Measurements from ENCODE around the gene EXOSC7. TPM values are rescaled to one million over a fixed set of nuclear protein-coding genes. Genes with fewer than 3 reads are reported as not detected.
A peak's percentile ranks its signal among the peaks of the same experiment; 100 is the strongest.

The EXOSC7 gene
- total RNA-seq, 1 donor from 2014 or later, result 36.7 TPM

- Mint-ChIP-seq H3K4me1 (ENCODE audit: unreplicated experiment) (peaks cover 20% of the 10 kb centered on the region), H3K27ac (ENCODE audit: unreplicated experiment) (no peak overlapping the region), H3K9me3 (ENCODE audit: unreplicated experiment) (no peaks in the 10 kb centered on the region), H3K27me3 (ENCODE audit: unreplicated experiment) (no peaks in the 10 kb centered on the region), H3K36me3 (ENCODE audit: unreplicated experiment) (peaks cover 33% of the 10 kb centered on the region), H3K4me3 (ENCODE audit: unreplicated experiment) (no peak overlapping the region)
- DNase-seq (ENCODE audit: extremely low spot score, unreplicated experiment), result no peak
- peak; percentile 52 for TF ChIP-seq CTCF (IDR thresholded peaks at IDR 0.05)
Measured at GRCh38 chr3:44988073-44988472, 12.0 kb downstream of the EXOSC7 start.

- no peak overlapping the region for H3K27ac Mint-ChIP-seq (ENCODE audit: unreplicated experiment)
- no peaks in the 10 kb centered on the region for H3K27me3 Mint-ChIP-seq (ENCODE audit: unreplicated experiment)
- H3K9me3 Mint-ChIP-seq (ENCODE audit: unreplicated experiment), result no peaks in the 10 kb centered on the region
- peaks cover 33% of the 10 kb centered on the region for H3K36me3 Mint-ChIP-seq (ENCODE audit: unreplicated experiment)
- no peak for DNase-seq (ENCODE audit: extremely low spot score, unreplicated experiment)
- no peak overlapping the region for H3K4me3 Mint-ChIP-seq (ENCODE audit: unreplicated experiment)
- no peak for TF ChIP-seq CTCF (IDR thresholded peaks at IDR 0.05)
- H3K4me1 Mint-ChIP-seq (ENCODE audit: unreplicated experiment), result peaks cover 21% of the 10 kb centered on the region
Measured at GRCh38 chr3:44989141-44989540, 13.1 kb downstream of the EXOSC7 start.

GRCh38 chr3:44989636-44990373, 13.8 kb downstream of the EXOSC7 start:
- H3K4me1 Mint-ChIP-seq (ENCODE audit: unreplicated experiment), result peaks cover 28% of the 10 kb centered on the region

GRCh38 chr3:44991326-44991725, 15.3 kb downstream of the EXOSC7 start:
- TF ChIP-seq CTCF (IDR thresholded peaks at IDR 0.05), result no peak
- Mint-ChIP-seq H3K36me3 (ENCODE audit: unreplicated experiment) (peaks cover 24% of the 10 kb centered on the region), H3K27ac (ENCODE audit: unreplicated experiment) (no peak overlapping the region), H3K4me1 (ENCODE audit: unreplicated experiment) (peaks cover 43% of the 10 kb centered on the region), H3K27me3 (ENCODE audit: unreplicated experiment) (no peaks in the 10 kb centered on the region), H3K9me3 (ENCODE audit: unreplicated experiment) (no peaks in the 10 kb centered on the region), H3K4me3 (ENCODE audit: unreplicated experiment) (no peak overlapping the region)
- no peak for DNase-seq (ENCODE audit: extremely low spot score, unreplicated experiment)

More at GRCh38 chr3:44989636-44990373, 13.8 kb downstream of the EXOSC7 start:
- Mint-ChIP-seq H3K27ac (ENCODE audit: unreplicated experiment) (no peak overlapping the region), H3K27me3 (ENCODE audit: unreplicated experiment) (no peaks in the 10 kb centered on the region), H3K9me3 (ENCODE audit: unreplicated experiment) (no peaks in the 10 kb centered on the region), H3K36me3 (ENCODE audit: unreplicated experiment) (peaks cover 33% of the 10 kb centered on the region), H3K4me3 (ENCODE audit: unreplicated experiment) (no peak overlapping the region)
- no peak for DNase-seq (ENCODE audit: extremely low spot score, unreplicated experiment)
- TF ChIP-seq CTCF (IDR thresholded peaks at IDR 0.05), result no peak

- Mint-ChIP-seq H3K9me3 (ENCODE audit: unreplicated experiment) (no peaks in the 10 kb centered on the region), H3K36me3 (ENCODE audit: unreplicated experiment) (peaks cover 23% of the 10 kb centered on the region), H3K27ac (ENCODE audit: unreplicated experiment) (peak overlapping the region; percentile 91), H3K4me3 (ENCODE audit: unreplicated experiment) (no peak overlapping the region), H3K27me3 (ENCODE audit: unreplicated experiment) (no peaks in the 10 kb centered on the region), H3K4me1 (ENCODE audit: unreplicated experiment) (peaks cover 45% of the 10 kb centered on the region)
- TF ChIP-seq CTCF (IDR thresholded peaks at IDR 0.05), result peak; percentile 71
- no peak for DNase-seq (ENCODE audit: extremely low spot score, unreplicated experiment)
Measured at GRCh38 chr3:44992555-44993470, 16.8 kb downstream of the EXOSC7 start.
